ENCODE measurements around the gene DCAF7.

- TF ChIP-seq, protein P1, sequence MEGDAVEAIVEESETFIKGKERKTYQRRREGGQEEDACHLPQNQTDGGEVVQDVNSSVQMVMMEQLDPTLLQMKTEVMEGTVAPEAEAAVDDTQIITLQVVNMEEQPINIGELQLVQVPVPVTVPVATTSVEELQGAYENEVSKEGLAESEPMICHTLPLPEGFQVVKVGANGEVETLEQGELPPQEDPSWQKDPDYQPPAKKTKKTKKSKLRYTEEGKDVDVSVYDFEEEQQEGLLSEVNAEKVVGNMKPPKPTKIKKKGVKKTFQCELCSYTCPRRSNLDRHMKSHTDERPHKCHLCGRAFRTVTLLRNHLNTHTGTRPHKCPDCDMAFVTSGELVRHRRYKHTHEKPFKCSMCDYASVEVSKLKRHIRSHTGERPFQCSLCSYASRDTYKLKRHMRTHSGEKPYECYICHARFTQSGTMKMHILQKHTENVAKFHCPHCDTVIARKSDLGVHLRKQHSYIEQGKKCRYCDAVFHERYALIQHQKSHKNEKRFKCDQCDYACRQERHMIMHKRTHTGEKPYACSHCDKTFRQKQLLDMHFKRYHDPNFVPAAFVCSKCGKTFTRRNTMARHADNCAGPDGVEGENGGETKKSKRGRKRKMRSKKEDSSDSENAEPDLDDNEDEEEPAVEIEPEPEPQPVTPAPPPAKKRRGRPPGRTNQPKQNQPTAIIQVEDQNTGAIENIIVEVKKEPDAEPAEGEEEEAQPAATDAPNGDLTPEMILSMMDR (IDR thresholded peaks at IDR 0.05) = no peak
- TF ChIP-seq POLR2AphosphoS5 (IDR thresholded peaks at IDR 0.05) (no peak), POLR2A (IDR thresholded peaks at IDR 0.05) (no peak), EP300 (IDR thresholded peaks at IDR 0.05; ENCODE audit: low read depth) (no peak)
These were observed 16.7 kb upstream of the DCAF7 start for GRCh38 chr17:63533433-63534077.

Data from transverse colon (tissue), 4 donors.